Measurements from ENCODE around the gene C5AR1.
"Not testable (repeated sequence)": the region's sequence is repeated elsewhere in the genome, so short reads cannot be mapped to it uniquely, and the experiment has no call there.

DNA sequence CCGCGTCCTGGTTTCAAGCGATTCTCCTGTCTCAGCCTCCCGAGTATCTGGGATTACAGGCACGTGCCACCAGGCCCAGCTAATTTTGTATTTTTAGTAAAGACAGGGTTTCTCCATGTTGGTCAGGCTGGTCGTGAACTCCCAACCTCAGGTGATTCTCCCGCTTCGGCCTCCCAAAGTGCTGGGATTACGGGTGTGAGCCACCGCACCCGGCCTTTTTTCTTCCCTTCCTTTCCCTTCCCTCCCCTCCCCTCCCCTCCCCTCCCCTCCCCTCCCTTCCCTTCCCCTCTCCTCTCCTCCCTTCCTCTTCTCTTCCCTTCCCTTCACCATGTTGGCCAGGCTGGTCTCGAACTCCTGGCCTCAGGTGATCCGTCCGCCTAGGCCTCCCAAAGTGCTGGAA is 8.8 kb upstream of the C5AR1 start:
- TF ChIP-seq POLR2A, POLR2AphosphoS5 (IDR thresholded peaks at IDR 0.05): not testable (repeated sequence)
- TF ChIP-seq, protein P1, sequence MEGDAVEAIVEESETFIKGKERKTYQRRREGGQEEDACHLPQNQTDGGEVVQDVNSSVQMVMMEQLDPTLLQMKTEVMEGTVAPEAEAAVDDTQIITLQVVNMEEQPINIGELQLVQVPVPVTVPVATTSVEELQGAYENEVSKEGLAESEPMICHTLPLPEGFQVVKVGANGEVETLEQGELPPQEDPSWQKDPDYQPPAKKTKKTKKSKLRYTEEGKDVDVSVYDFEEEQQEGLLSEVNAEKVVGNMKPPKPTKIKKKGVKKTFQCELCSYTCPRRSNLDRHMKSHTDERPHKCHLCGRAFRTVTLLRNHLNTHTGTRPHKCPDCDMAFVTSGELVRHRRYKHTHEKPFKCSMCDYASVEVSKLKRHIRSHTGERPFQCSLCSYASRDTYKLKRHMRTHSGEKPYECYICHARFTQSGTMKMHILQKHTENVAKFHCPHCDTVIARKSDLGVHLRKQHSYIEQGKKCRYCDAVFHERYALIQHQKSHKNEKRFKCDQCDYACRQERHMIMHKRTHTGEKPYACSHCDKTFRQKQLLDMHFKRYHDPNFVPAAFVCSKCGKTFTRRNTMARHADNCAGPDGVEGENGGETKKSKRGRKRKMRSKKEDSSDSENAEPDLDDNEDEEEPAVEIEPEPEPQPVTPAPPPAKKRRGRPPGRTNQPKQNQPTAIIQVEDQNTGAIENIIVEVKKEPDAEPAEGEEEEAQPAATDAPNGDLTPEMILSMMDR (IDR thresholded peaks at IDR 0.05): not testable (repeated sequence)

Measured in upper lobe of left lung (tissue), 4 donors.